Measurements from ENCODE around the gene ZNF275. TPM values are rescaled to one million over a fixed set of nuclear protein-coding genes. Genes with fewer than 3 reads are reported as not detected.

ZNF275 gene
- total and polyA plus RNA-seq, 4 donors, result 6.2 to 13.9 (median 8.6) TPM

- TF ChIP-seq, protein P1, sequence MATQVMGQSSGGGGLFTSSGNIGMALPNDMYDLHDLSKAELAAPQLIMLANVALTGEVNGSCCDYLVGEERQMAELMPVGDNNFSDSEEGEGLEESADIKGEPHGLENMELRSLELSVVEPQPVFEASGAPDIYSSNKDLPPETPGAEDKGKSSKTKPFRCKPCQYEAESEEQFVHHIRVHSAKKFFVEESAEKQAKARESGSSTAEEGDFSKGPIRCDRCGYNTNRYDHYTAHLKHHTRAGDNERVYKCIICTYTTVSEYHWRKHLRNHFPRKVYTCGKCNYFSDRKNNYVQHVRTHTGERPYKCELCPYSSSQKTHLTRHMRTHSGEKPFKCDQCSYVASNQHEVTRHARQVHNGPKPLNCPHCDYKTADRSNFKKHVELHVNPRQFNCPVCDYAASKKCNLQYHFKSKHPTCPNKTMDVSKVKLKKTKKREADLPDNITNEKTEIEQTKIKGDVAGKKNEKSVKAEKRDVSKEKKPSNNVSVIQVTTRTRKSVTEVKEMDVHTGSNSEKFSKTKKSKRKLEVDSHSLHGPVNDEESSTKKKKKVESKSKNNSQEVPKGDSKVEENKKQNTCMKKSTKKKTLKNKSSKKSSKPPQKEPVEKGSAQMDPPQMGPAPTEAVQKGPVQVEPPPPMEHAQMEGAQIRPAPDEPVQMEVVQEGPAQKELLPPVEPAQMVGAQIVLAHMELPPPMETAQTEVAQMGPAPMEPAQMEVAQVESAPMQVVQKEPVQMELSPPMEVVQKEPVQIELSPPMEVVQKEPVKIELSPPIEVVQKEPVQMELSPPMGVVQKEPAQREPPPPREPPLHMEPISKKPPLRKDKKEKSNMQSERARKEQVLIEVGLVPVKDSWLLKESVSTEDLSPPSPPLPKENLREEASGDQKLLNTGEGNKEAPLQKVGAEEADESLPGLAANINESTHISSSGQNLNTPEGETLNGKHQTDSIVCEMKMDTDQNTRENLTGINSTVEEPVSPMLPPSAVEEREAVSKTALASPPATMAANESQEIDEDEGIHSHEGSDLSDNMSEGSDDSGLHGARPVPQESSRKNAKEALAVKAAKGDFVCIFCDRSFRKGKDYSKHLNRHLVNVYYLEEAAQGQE (IDR thresholded peaks at IDR 0.05), result no peak
- TF ChIP-seq MAX (IDR thresholded peaks at IDR 0.05) (no peak), ATF3 (IDR thresholded peaks at IDR 0.05) (no peak), YY1 (IDR thresholded peaks at IDR 0.05) (no peak), FOXA2 (IDR thresholded peaks at IDR 0.05) (no peak), HNF4G (IDR thresholded peaks at IDR 0.05) (no peak), SP1 (IDR thresholded peaks at IDR 0.05) (no peak), RXRA (IDR thresholded peaks at IDR 0.05) (no peak), CTCF (IDR thresholded peaks at IDR 0.05; ENCODE audit: low read depth, low read length, missing input control) (no peak), EGR1 (IDR thresholded peaks at IDR 0.05; ENCODE audit: low read depth in 2 of 2) (no peak), JUND (IDR thresholded peaks at IDR 0.05) (no peak), HNF4A (conservative IDR thresholded peaks at IDR 0.05) (no peak), FOXA1 (IDR thresholded peaks at IDR 0.05) (no peak), TAF1 (conservative IDR thresholded peaks at IDR 0.05) (no peak), RAD21 (IDR thresholded peaks at IDR 0.05) (no peak), GABPA (IDR thresholded peaks at IDR 0.05 in 1 of 2, conservative IDR thresholded peaks at IDR 0.05 in 1 of 2) (no peak), ZBTB33 (IDR thresholded peaks at IDR 0.05) (no peak), NR2F2 (IDR thresholded peaks at IDR 0.05) (no peak)
- H3K9ac ChIP-seq (ENCODE audit: low read depth in 1 of 2, low read length in 2 of 2), result no peak overlapping the region
- no peaks in the 10 kb centered on the region for H3K36me3 ChIP-seq (ENCODE audit: control insufficient read depth in 4 of 4, insufficient read depth in 3 of 4, low read depth in 1 of 4, low read length in 3 of 4)
- H3K4me3 ChIP-seq (ENCODE audit: low read depth in 1 of 3, low read length in 3 of 3), result no peak overlapping the region
- no peaks in the 10 kb centered on the region for H3K27me3 ChIP-seq (ENCODE audit: control insufficient read depth in 4 of 4, insufficient read depth in 4 of 4, low read length in 3 of 4)
- H3K27ac ChIP-seq (ENCODE audit: low read depth in 1 of 2, low read length in 2 of 2), result no peak overlapping the region
- H3K4me1 ChIP-seq (ENCODE audit: control insufficient read depth in 4 of 4, insufficient read depth in 4 of 4, low read length in 3 of 4), result peaks cover 0 to 6% (median 2%) of the 10 kb centered on the region in 4 donors
- DNase-seq (ENCODE audit: low spot score), result no peak
- H3K9me3 ChIP-seq (ENCODE audit: control insufficient read depth in 4 of 4, low read length in 3 of 4), result no peaks in the 10 kb centered on the region
- WGBS, result 93% methylated on average over 9 of the region's 9 CpGs
Measured at GRCh38 chrX:153310901-153311300, 23.1 kb upstream of the ZNF275 start.

All from liver (tissue), 9 donors.